Vagina (tissue), 2 donors: ENCODE data around the gene FNBP1L.

Source experiments
- CTCF ChIP-seq, 3 experiments: fragments of 450-650 bp in 2 of 3; fragments of 200-600 bp in 1 of 3; sonication (generic) in 1 of 3; IDR thresholded peaks; one replicate each; pipeline ENCODE4 v1.5.1; 2017 to 2019; ENCODE audit warnings: antibody characterized with exemption in 3 of 3, mild to moderate bottlenecking in 2 of 3, moderate library complexity in 2 of 3
- POLR2A ChIP-seq, 2 donors: fragments of 450-650 bp; IDR thresholded peaks; one replicate each; pipeline ENCODE4 v1.6.1; 2017; ENCODE audit warnings: antibody characterized with exemption in 2 of 2, mild to moderate bottlenecking in 2 of 2, moderate library complexity in 2 of 2
- POLR2AphosphoS5 ChIP-seq, 2 donors: sonication (generic); formaldehyde crosslinking; IDR thresholded peaks; one replicate each; pipeline ENCODE4 v1.9.0; 2017; ENCODE audit warnings: antibody characterized with exemption in 2 of 2, mild to moderate bottlenecking in 2 of 2, low read depth in 1 of 2; ENCODE audit not compliant: insufficient read depth in 1 of 2

GRCh38 chr1:93501399-93501798, 53.5 kb downstream of the FNBP1L start:
- TF ChIP-seq CTCF (IDR thresholded peaks at IDR 0.05) (no peak), POLR2AphosphoS5 (IDR thresholded peaks at IDR 0.05; ENCODE audit: insufficient read depth in 1 of 2, low read depth in 1 of 2) (no peak), POLR2A (IDR thresholded peaks at IDR 0.05) (no peak)
